GM10266 (cell line): ENCODE results near the gene RNU6-8.

Experiments
- DNase-seq: peaks from one replicate; pipeline ENCODE4 v3.0.0; 2012; ENCODE audit errors: extremely low spot score
- TF ChIP-seq, protein P1 (sequence below): IDR thresholded peaks from 2 replicates; pipeline ENCODE4 v1.5.1; 2012; ENCODE audit warnings: mild to moderate bottlenecking, low read depth; ENCODE audit not compliant: control insufficient read depth, insufficient read depth; ENCODE audit errors: missing control alignments

Gene RNU6-8

DNA sequence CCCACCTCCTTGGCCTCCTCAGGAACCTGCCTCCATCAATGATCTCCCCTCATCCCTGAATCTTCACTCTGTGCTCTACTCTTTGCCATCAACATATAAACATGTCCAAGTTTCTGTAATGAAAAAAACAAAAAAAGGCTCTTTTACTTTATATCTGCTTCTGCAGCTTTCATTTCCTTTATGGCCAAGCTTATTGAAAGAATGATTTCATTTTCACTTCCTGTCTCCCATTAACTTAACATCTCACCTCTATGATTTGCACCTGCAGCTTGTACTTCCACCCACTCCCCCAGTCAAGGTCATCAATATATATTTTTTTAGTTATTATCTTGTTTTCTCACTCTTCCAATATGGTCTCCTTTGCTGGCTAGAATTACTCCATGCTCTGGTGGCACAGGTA, 16.8 kb downstream of the RNU6-8 start:
- DNase-seq, result no peak
- TF ChIP-seq, protein P1, sequence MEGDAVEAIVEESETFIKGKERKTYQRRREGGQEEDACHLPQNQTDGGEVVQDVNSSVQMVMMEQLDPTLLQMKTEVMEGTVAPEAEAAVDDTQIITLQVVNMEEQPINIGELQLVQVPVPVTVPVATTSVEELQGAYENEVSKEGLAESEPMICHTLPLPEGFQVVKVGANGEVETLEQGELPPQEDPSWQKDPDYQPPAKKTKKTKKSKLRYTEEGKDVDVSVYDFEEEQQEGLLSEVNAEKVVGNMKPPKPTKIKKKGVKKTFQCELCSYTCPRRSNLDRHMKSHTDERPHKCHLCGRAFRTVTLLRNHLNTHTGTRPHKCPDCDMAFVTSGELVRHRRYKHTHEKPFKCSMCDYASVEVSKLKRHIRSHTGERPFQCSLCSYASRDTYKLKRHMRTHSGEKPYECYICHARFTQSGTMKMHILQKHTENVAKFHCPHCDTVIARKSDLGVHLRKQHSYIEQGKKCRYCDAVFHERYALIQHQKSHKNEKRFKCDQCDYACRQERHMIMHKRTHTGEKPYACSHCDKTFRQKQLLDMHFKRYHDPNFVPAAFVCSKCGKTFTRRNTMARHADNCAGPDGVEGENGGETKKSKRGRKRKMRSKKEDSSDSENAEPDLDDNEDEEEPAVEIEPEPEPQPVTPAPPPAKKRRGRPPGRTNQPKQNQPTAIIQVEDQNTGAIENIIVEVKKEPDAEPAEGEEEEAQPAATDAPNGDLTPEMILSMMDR, result no peak

DNA sequence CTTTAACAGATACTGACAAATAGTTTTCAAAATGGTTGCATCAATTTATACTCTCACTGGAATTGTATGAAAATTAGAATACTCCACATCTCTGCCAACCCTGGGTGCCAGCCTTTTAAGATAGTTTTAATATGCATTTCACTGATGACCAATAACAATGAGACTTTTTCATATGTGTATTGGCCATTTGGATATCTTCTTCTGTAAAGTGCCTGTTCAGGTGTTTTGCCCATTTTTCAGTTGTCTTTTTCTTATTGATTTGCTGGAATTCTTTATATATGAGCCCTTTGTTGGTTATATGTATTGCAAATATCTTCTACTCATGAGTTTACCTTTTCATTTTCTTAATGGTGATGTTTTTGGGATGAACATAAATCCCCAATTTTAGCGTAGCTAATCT, 18.0 kb downstream of the RNU6-8 start:
- TF ChIP-seq, protein P1, result no peak
- no peak for DNase-seq

DNA sequence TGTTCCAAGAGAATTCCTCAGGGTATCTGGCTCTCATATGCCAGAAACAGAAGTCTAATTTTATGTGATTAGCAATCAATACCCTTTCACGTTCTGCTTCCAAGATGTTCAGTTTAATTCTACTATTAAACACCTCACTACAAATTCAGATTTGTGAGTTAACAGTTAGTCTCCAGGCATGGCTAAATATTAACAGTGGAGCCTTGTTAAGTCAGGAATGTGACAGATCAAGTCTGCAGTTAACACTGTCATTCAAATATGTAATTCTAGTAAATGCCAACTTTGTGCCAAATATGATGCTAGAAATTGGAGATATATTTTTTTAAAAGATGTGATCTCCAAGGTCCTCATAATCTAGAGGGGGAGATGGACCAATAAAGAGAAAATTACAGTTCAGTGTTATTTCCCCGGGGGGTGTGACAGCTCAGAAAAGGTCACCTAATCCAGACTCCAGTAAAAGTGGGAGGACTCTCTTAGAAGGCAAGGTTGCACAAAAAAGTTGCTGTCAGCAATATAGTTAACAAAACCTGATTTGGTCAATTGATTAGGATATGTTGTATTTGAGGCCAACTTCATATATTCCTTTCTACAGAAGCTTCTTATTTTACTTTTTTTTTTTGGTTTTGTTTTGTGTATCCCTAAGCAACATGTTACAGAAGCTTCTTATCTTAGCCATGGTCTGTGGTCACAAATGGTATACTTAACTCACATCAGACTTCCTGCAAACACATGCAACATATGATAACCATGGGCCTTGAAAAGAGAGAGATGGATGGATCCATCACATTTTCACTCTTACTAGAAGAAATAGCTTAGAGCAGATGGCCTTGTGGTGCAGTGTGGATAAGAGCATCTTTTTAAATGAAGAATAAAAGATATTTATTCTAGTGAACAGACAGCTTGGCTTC, 19.7 kb downstream of the RNU6-8 start:
- TF ChIP-seq, protein P1, result no peak
- no peak for DNase-seq

DNA sequence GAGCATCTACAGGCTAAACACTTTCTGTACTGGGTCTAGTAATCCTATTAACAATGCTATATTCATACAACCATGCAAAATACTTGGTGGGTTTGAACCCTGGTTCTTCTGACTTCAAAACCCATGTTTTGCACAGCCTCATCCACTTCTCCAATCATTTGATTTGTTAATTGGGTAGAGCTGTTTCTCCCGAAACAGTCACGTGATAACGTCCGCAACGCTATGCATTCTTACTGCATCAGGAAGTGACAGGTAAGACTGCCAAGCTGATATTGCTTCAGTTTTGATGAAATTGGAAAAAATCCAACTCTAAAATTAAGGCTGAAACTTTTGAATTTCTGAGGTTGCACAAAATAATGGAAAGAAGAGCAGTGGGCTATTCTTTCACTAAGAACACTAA, 31.6 kb downstream of the RNU6-8 start:
- DNase-seq, result no peak
- TF ChIP-seq, protein P1, result no peak

DNA sequence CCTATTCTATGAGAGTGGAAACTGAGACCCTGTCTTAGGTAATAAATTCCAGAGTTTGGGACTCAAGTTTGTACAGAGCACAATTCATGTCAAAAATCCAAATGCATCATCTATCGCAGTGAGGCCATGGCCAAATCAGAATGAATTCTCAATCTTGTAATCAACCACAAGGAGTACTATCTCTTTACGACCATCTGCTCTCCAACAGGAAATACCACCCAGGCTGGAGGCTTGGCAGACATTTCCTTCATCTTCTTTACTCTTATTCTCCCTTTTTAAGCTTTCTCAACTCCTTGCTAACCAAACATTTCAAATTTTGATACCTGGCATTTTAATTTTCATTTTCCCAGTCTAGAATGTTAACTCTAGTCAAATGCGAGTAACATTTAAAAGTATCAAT, 33.9 kb downstream of the RNU6-8 start:
- TF ChIP-seq, protein P1, result no peak
- DNase-seq, result no peak

DNA sequence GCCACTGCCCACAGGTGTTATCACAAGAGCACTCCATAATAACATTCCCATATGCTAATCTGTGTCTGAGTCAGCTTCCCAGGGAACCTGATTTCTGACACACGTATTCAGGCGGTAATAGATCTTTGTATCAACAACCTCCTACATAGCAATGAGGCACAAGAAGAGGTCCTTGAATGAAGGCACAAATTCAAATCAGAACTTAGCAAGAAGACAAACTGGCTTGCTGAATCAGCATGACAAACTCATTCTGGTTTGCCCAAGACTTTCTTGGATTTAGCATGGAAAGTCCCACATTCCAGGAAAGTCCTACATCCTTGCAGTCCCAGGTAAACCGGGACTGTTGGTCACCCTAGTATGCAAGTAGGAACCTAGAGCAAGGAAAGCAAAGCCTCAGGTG, 35.2 kb downstream of the RNU6-8 start:
- TF ChIP-seq, protein P1, result no peak
- DNase-seq, result no peak

DNA sequence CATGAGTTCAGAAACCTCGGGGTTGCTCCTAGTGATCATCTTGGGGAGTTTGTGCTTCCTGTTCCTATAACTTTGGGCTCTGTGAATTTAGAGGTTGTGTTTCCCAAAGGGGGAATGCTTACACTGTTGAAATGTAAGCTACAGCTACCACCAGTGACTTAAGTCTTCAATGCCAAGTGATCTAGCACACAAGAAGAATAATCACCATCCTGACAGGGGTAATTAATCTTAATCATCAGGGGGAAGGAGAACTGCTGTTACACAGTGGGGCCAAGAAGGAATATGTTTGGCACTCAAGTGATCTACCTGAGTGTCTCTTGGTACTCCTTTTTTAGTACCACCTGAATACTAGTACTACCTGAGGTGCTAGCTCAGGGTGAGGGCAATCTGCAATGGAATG, 36.1 kb downstream of the RNU6-8 start:
- DNase-seq, result no peak
- TF ChIP-seq, protein P1, result no peak
